Measurements from ENCODE around the gene PDE10A.

- TF ChIP-seq POLR2A (IDR thresholded peaks at IDR 0.05; ENCODE audit: extremely low read depth, insufficient read length) (no peak), CTCF (IDR thresholded peaks at IDR 0.05; ENCODE audit: low read depth, low read length) (no peak)
These were observed 35.8 kb upstream of the PDE10A start for GRCh38 chr6:165698868-165699267.

Data from NB4 (cell line).